Measurements from ENCODE around the gene ZNF473.

The ZNF473 gene

DNA sequence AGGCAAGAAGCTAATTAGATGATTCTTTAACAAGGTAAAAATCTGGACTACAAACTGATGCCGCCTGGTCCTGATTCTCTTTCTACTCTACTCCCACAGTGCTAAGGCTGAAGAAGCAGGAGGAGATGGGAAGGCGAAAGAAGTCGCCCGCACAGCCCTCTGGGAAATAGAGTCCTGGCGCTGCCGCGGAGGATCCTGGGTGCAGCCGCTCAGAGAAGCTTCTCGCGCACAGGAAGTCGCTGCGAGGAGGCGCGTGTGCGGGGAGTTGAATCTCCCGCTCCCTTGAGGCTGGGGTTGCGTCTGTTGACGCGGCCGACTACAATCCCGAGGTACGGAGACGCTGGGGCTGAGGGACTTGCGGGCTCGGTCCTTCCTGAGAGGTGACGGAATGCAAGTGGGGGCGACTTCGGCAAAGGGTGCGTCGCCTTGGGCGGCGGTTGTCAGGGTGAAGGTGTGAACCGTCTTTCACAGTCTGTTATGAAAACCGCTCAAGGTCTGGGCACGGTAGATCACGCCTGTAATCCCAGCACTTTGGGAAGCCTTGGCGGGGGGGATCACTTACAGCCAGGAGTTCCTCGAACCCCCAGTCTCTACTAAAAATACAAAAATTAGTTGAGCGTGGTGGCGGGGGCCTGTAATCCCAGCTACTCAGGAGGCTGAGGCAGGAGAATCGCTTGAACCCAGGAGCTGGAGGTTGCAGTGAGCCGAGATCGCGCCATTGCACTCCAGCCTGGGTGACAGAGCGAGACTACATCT is at the start of gene ZNF473:
Gene ZNF473 (plus strand): TSS at position 212 of the 756 bp plus-strand sequence. CDS start 5,078 bp downstream, outside the sequence.
- DNase-seq: peak; percentile 95 to 96

DNA sequence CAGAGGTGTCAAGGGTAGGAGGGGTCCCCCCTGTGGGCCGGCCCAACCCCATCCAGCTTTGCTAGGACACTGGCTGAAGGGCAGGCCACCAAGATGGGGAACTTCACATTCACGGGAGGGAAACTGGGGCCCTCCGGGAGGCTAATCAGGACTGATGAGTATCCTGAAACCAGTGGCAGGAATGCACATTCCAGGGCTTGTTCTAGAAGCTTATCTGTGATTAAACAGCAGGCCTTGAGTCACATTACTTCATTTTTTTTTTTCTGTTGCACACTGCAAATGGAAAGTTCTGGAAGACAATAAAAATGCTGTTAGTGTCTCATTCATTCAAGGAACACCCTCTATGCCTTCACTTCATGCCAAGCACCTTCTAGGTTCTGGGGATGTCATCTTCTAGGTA is 49.3 kb upstream of the ZNF473 start:
- DNase-seq: no peak

DNA sequence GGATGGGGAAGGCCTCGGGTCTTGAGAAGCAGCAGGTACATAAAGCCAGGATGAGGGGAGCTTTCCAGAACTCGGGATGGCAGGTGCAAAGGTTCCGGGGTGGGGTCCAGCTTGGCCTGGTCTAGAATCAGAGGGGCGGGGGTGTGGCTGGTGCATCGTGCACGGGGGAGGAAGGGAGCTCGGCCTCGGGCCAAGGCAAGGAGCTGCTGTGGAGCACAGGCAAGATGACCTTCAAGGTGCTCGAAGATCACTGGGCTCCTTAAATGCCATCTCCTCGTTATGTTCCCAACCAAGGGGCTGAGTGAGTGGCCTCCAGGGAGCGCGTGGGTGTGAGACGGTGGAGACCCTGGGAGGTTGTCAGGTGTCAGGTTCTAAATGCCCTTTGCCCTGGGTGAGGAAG is 48.7 kb upstream of the ZNF473 start:
- no peak for DNase-seq

DNA sequence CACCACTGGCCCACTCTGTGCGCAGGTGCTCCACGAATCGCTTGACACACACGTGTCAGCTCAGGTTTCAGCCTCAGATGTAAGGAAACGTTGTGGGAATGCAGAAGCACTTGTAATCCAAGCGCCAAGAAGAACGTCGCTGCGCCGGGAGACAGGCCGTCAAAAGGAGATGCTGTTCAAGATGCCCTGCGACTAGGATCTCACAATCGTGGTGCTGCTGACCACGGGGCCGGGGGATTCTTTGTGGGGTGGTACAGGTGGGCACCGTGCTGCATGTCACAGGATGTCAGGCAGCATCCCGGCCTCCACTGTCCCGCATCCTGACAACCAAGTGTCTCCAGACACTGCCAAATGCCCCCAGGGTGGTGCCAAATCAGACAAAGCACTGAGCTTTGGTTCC is 47.9 kb upstream of the ZNF473 start:
- DNase-seq: no peak

DNA sequence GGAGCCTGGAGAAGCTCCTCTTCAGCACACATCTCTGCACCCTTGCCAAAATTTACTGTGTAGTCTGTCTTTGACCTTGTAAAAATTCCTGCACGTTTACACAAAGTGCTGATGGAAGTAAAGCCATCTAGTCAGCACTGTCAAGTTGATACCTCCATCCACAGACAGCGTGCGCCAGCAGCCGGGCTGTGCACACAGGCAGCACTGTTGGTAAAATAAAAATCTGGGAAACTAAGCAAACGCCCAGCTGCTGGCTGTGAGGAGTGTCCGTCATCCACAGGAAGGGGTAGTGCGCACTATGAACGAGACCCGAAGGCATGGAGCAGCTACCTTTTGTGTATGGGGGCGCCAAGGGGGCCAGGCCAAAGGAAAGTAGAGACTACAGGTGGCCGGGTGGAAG is 47.5 kb upstream of the ZNF473 start:
- no peak for DNase-seq

DNA sequence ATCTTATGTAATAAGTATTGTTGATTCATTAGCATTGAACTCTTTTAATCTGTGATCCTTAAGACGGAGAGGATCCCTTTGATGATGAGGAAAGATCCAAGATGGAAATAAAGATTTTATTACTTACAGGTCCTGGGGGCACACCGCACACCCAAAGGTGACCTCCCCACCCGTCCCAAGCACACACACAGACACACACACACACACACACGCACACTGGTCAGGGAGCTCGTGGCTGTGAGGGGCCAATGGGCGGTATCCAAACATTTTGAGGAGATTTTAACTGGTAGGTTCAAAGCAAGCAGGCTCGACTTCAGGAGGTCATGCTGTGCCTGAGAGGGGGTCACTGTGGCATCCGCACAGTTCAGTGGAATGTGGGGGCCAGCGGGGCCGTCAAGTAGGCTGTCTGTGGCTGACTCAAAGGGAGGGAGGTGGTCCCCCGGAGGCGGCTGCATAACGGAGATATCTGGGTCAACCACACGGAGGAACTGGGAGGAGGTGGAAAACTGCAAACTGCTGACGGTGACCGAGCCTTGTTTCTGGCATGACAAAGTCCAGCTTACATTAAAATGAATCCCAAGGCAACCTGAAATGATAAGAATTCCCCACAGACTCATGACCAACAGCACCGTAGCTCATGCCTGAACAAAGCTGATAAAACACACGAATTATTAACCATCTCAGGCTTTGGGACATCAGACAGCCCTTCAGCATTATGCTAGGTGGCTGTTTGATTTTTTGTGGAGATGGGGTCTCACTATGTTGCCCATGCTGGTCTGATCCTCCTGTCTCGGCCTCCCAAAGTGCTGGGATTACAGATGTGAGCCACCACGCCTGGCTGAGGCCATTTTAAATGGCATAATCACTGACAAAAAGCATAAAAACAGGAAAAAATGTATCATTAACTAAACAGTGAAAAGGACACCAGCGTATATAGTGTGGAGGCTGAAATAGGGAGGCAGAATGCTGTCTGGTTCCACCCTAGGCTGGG is 43.9 kb upstream of the ZNF473 start:
- DNase-seq: no peak

DNA sequence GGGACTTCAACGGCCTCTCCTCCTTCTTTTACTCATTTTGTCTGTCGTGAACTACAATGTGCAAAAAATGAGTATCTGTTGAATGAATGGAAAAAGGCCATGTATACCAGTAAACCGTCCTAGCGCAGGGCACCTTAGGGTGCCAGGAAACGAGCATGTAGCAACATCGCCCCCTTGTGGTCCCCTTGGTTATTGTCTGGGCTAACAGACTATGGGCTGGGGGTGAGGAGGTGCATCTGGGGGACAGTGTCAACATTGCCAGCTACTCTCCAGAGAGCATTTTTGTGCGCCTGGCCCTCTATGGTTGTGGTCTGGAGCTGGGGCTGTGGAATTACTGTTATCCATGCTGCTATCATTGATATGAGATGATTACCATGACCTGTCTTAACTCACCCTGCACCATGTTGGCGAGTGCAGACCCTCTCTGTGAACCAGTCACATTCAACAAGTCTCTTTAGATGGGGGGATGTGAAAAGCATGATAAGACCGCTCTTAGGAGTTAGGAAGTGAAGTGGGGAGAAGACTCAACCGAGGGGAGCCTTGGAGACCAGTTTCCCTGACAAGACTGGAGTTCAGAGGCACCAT is 42.1 kb upstream of the ZNF473 start:
- DNase-seq: peak; percentile 47 to 96

DNA sequence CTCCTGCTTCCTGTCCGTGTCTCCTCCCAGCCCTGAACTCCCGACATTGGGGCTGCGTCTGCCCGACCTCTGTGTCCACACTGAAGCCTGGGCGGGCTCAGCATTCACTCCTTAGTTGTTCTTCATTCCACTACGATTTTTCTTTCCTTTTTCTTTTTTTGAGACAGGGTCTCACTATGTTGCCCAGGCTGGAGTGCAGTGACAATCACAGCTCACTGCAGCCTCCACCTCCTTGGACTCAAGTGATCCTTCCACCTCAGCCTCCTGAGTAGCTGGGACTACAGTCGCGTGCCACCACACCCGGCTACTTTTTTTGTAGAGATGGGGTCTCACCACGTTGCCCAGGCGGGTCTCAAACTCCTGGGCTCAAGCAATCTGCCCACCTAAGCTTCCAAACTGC is 41.3 kb upstream of the ZNF473 start:
- no peak for DNase-seq

DNA sequence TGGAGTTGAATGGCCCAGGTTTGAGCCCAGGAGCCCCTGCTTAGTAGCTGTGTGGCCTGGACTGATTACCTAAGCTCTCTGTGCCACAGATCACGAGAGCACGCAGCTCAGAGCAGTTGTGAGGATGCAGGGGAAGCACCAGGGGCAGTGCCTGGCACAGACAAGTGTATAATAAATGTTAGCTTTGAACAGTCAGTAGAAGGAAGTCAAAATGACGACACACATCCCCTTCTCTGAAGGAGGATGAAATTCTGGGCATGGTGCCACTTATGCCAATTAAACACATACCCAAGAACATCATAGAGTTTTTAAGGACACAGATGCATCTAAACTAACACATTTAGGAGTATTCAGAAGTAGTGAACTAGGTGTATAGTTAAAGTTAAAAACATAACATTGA is 39.9 kb upstream of the ZNF473 start:
- peak in 1 of 2 donors; percentile 16 for DNase-seq

DNA sequence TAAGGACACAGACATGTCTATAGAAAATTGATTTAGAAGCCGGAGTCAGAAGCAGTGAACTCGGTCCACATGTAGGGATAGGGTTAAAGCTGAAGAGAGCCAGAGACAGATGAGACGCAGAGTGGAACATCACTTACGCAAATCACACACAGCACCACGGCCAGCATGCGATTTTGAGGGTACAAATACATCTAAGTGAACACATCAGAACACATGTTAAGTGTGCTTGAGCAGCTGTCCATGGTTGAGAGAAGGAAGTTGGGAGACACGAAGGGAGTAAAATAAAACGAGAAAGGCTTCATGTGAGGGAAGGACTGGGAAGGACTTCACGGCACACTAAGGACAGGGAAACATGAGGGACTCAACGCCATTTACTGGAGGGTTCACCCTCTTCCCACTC is 39.5 kb upstream of the ZNF473 start:
- no peak for DNase-seq

DNA sequence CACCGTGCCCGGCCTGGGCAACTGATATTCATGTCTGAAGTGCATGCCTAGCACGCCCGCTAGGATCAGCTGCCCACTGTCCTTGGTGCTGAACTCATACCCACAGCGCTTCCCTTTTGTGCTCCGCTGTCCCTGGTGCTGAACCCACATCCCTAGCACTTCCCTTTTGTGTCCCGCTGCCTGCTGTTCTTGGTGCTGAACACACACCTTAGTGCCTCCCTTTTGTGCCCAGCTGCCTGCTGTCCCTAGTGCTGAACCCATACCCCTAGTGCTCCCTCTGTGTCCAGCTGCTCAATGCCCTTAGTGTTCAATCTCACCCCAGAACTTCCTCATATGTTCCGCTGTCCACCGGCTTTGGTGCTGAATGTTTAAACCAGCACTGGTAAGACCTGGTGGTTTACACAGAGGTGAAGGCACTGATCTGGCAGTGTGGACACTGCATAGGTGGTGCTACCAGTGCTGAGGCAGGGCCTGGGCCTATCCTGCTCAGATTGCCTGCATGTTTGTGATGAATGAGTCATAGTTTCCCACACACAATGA is 38.6 kb upstream of the ZNF473 start:
- peak; percentile 83 to 98 for DNase-seq

DNA sequence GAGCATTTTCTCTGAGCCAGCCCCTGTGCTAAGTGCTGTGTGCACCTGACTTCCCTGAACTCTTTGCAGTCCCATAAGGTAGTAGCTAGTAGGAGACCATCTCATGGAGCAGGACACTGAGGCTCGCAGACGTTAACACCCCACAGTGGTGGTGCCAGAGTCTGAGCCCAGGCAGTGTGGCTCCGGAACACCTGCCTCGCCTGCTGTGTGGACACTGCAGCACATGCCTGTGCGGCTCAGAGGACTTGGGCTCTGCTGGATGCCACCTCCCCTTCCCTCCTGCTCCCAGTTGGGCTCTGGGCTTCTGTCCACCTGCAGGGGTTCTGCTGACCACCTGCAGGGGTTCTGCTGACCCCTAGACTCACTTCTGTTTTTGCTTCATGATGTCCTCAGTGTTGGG is 37.8 kb upstream of the ZNF473 start:
- DNase-seq: no peak

DNA sequence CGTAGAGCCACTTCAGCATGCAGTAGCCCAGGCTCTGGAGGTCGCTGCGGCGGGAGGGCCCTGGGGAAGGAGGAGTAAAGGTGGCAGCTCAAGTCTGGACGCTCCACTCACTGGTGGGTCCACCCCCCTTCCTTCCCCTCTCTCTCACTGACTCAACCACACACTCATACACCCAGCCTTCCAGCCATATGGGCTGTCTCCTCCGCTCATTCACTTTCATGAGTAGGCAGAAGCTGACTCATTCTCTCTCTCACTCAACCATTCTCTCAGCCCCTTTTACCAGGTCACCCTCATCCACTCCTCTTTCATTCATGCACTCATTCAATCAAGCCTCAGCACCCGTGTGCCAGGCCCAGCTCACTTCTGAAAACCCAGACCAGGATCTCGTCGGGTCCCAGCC is 37.4 kb upstream of the ZNF473 start:
- DNase-seq: no peak

DNA sequence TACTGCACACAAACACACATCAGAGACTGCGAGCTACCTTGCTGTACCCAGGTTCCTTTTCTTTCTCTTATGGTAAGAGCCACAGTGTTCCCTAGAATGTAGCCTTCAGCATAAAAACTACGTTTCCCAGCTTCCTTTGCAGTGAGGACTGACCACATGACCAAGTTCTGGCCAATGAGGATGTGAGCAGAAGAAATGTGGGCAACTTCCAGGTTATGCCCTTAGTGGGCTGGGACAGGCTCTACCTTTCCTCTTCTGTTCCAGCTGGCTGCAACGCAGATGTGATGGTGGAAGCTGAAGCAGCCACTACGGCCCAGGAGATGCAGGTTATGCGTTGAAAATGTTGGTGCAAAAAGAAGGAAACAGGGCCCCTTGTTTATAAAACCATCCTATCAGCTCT is 28.1 kb upstream of the ZNF473 start:
- peak; percentile 40 to 47 for DNase-seq

DNA sequence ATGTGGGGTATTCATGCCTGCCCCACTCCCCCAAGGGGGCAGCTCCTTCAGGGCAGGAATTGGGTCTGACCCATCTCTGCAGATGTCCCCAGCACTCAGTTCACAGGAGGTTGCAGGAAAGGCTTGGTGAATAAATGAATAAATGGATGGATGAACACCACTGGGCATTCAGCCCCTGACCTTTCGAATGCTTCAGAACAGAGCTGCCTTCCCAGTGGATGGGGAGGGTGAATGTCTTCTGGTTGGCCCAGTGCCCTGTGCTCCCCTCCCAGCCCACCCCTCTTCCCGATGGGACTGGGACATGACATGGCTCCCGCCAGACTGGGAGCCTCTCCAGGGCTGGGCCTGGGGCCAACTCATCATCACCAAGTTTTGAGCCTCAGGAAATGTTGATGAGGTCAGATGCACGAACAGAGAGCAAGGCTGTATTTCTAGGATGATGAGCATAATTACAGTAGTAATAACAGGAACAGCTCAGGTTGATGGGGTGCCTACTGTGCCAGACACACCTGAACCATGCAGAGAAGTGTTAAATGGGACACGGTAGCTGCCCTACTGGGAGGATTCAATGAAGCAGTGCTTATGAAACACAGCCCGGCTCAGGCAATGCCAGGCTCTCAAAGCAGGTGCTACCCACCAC is 26.3 kb upstream of the ZNF473 start:
- no peak for DNase-seq

DNA sequence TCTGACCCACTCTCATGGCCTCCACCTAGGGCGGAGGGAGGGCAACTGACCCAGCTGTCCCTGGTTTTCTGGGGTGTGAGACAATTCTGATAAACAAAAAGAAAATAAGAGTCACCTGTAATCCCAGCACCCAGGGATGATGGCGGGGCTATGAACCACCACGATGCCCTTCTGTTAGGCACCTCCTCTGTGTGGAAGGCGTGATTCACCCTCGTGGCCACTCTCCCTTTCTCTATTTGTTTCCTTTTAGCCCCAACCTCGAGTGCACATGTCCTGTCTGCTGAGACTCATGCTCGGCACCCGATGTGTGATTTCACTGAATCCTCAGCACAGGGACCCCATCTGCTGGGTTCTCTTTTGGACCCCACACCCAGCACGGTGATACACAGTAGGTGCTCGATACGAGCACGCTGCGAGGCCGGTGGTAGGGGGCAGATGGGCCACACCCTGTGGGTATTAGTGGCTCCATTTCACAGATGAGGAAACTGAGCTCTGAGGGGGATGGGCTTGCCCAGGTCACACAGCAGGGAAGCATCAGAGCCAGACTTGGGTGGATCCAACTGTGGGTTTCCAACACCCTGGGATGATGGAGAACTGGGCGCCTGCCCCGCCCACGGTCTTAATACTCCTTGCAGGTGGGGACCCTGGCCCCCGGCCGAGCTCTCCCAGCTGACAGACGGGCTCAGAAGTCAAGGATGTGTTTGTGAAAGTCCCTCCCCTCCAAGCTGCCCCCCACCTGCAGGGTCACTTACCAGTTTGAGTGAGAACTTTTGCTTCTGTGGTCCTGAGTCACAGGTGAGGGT is 25.6 kb upstream of the ZNF473 start:
- DNase-seq: no peak

DNA sequence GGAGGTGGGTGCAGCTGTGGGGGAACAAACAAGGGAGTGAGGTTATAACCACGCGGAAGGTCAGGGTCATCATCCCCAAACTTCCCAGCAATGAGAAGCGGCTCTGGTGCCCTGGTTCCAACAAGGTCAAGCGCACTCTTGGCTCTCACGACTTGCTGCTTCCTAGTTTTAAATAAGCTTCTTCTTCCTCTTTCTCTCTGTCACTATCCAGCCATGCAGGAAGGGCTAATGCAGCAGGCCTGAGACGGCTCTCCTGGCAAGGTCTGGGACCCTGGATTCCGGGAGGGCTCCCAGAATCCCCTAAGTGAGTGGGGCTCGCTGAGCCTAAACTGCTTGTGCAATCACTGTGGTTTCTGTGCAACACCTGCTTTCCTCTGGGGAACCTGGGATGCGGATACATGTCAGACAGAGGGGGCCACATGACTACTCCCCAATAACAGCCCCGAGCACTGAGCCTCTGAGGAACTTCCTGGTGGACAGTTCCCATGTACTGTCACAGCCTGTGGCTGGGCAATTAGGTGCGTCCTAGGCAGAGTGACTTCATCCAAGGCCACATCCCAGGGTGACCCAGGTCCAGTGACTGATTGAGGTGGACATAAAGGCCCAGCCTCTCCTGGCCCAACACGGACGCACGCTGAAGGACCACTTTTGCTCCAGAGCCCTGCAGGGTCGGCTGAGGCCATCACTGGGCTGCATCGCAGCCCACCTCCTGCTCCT is 24.8 kb upstream of the ZNF473 start:
- no peak for DNase-seq

DNA sequence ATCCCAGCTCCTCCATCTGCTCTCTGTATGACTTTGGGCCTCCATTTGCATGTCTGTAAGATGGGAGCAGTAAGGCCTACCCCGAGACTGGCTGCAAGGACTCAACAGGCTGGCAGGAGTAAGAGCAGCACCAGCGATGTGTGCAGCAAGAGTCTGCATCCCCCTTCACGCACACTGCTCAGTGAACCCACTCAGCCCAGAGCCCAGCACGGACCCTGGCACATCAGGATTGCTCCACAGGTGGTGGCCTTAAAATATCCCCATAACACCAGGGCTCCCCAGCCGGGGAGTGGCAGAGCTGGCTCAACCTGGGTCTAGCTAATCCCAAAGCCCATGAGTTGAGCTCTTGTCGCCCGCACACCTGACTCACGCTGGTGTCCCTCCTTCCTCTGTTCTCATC is 24.0 kb upstream of the ZNF473 start:
- no peak for DNase-seq

DNA sequence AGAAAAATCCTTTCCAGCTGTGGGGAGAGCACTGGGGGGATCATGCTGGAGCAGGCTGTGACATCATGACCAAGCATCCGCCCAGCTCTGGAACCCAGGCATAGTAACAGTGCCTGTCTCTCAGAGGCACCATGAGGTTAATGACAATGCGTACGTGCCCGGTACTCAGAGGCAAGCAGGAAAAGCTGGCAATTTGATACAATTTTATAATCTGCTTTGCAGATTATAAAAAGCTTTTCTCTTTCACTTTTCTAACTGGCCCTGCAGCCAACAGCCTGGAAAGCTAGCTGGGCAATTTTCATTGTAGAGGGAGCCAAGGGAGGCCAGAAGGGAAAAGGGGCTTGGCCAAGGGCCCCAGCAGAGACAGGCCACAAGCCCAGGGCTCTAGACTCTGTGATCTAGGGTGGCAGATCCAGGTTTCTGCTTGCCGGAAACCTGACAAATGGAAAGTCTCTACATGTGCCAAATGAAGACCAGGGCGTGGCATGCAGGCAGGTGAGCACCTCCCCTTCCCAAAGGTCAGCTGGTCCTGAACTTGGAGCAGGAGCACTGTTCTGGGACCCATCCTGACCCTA is 23.3 kb upstream of the ZNF473 start:
- no peak for DNase-seq

DNA sequence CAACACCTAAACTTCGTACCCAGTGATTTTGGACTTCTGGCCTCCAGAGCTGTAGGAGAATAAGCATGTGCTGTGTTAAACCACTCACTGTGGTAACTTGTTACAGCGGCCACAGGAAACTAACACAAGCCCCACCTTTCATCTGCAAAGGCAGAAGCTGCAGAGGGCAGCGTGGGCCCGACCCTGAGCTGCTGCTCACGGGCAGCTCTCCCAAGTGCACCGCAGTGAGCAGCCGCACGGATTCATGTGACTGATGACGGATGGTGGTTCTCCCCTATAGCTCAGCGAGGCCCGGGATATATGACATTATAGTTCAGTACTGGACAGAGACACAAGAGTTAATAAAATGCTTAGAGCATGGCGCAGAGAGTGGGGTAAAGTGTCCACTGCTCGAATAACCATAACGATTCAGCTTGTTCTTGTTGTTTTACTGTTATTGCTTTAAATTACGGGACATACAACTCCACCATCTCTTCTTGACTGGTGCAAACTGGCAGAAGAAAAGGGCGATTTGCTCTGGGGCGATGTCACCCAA is 22.5 kb upstream of the ZNF473 start:
- no peak for DNase-seq
